Measurements from ENCODE around the gene GEMIN2. TPM values are rescaled to one million over a fixed set of nuclear protein-coding genes. Genes with fewer than 3 reads are reported as not detected.
"Not testable (repeated sequence)": the region's sequence is repeated elsewhere in the genome, so short reads cannot be mapped to it uniquely, and the experiment has no call there.

GEMIN2 gene
- total RNA-seq, 4 donors from 2014 or later = 12.0 to 26.1 (median 20.6) TPM

DNA sequence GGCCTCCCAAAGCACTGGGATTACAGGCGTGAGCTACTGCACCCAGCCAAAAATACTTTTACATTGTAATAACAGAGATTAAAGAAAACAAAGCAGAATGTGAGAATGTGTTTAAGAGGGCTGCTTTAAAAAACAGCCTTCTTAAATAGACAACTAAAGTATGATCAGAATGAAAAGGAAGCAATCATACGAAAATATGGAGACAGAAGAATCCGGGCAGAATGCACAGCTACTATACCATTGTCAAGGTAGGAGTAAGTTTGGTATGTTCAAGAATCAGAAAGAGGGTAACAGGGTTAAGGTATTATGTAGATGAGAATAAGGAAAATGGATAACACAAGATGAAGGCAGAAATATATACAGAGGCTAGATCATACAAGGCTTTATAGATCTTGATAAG lies 19.6 kb upstream of the GEMIN2 start:
- H3K27ac ChIP-seq = no peak overlapping the region
- peaks cover 5 to 63% (median 22%) of the 10 kb centered on the region in 3 donors for H3K36me3 ChIP-seq
- no peaks in the 10 kb centered on the region for H3K9me3 ChIP-seq
- H3K27me3 ChIP-seq = no peaks in the 10 kb centered on the region
- DNase-seq (ENCODE audit: low spot score in 2 of 2) = no peak
- TF ChIP-seq POLR2A (IDR thresholded peaks at IDR 0.05) (no peak), EP300 (IDR thresholded peaks at IDR 0.05) (no peak)
- TF ChIP-seq, protein P1, sequence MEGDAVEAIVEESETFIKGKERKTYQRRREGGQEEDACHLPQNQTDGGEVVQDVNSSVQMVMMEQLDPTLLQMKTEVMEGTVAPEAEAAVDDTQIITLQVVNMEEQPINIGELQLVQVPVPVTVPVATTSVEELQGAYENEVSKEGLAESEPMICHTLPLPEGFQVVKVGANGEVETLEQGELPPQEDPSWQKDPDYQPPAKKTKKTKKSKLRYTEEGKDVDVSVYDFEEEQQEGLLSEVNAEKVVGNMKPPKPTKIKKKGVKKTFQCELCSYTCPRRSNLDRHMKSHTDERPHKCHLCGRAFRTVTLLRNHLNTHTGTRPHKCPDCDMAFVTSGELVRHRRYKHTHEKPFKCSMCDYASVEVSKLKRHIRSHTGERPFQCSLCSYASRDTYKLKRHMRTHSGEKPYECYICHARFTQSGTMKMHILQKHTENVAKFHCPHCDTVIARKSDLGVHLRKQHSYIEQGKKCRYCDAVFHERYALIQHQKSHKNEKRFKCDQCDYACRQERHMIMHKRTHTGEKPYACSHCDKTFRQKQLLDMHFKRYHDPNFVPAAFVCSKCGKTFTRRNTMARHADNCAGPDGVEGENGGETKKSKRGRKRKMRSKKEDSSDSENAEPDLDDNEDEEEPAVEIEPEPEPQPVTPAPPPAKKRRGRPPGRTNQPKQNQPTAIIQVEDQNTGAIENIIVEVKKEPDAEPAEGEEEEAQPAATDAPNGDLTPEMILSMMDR (IDR thresholded peaks at IDR 0.05) = no peak
- H3K4me1 ChIP-seq = peaks cover 0 to 24% (median 11%) of the 10 kb centered on the region in 4 donors
- WGBS, 2 donors = 72 to 80% methylated on average over 3 of the region's 3 CpGs
- H3K4me3 ChIP-seq = no peak overlapping the region

DNA sequence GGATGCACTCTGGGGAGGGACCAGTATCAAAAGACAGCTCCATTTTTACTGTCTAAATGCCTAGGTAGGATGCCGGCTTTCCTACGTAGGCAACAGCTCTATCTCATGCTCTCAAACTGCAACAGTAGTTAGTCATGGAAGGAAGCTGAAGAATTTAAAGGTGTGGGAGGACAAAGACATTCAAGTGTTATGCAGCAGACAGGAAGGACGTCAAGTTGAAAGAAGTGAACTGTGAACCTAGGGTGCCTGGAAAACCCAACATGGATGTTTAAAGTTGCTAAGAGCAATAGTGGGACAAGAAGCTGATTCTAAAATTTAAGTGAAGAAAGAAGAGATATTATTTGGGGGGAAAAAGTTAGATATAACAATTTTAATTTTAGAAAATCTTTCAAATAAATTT lies 17.0 kb upstream of the GEMIN2 start:
- TF ChIP-seq EP300 (IDR thresholded peaks at IDR 0.05) = no peak
- TF ChIP-seq, protein P1 (IDR thresholded peaks at IDR 0.05) = no peak
- no peak for TF ChIP-seq POLR2A (IDR thresholded peaks at IDR 0.05)
- no peak for DNase-seq (ENCODE audit: low spot score in 2 of 2)
- Histone ChIP-seq H3K36me3 (peaks cover 2 to 36% (median 8%) of the 10 kb centered on the region in 3 donors), H3K9me3 (no peaks in the 10 kb centered on the region), H3K27me3 (no peaks in the 10 kb centered on the region), H3K4me1 (peaks cover 0 to 48% (median 17%) of the 10 kb centered on the region in 4 donors), H3K27ac (peak overlapping the region in 1 of 4 donors; percentile 20), H3K4me3 (no peak overlapping the region)
- WGBS, 2 donors = 36 to 39% methylated on average over 3 of the region's 3 CpGs

DNA sequence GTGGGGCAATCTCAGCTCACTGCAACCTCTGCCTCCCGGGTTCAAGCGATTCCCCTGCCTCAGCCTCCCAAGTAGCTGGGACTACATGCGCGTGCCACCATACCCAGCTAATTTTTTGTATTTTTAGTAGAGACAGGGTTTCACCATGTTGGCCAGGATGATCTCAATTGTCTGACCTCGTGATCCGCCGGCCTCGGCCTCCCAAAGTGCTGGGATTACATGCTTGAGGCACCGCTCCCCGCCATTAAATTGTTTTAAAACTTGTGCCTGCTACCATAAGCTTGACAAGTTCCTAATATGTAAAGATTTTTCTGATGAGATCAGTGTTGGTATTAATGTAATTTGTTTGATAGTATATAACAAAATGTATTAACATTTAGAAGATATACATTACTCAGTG lies 14.9 kb upstream of the GEMIN2 start:
- H3K27me3 ChIP-seq; H3K9me3 ChIP-seq; DNase-seq (ENCODE audit: low spot score in 2 of 2); H3K4me3 ChIP-seq; H3K27ac ChIP-seq: not testable (repeated sequence)
- 89 to 95% methylated on average over 10 of the region's 10 CpGs for WGBS, 2 donors
- Histone ChIP-seq H3K4me1 (peaks cover 0 to 57% (median 22%) of the 10 kb centered on the region in 4 donors), H3K36me3 (peaks cover 0 to 19% (median 2%) of the 10 kb centered on the region in 3 donors)

DNA sequence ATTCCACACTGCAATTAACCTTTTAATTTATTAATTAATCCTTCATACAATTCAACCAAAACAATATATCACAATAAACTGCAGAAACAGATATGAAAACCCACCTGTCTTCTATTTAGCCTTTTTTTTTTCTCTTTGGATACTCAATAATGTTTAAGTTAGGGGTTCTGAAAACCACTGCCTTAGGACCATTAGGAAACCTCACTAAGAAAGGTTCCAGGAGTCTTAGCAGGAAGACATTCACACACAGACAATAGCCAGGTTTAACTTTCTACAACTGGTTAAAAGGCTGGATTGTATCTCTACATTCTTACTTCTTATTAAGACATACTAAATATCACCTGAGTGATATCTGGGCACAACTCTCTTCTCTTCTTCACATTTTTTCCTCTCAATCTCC lies 14.4 kb upstream of the GEMIN2 start:
- TF ChIP-seq, protein P1 (IDR thresholded peaks at IDR 0.05) = no peak
- TF ChIP-seq POLR2A (IDR thresholded peaks at IDR 0.05) = no peak
- no peak for TF ChIP-seq EP300 (IDR thresholded peaks at IDR 0.05)
- Histone ChIP-seq H3K4me1 (peaks cover 0 to 63% (median 26%) of the 10 kb centered on the region in 4 donors), H3K36me3 (peaks cover 0 to 15% (median 2%) of the 10 kb centered on the region in 3 donors), H3K27me3 (no peaks in the 10 kb centered on the region), H3K27ac (no peak overlapping the region), H3K9me3 (no peaks in the 10 kb centered on the region), H3K4me3 (no peak overlapping the region)
- no peak for DNase-seq (ENCODE audit: low spot score in 2 of 2)

DNA sequence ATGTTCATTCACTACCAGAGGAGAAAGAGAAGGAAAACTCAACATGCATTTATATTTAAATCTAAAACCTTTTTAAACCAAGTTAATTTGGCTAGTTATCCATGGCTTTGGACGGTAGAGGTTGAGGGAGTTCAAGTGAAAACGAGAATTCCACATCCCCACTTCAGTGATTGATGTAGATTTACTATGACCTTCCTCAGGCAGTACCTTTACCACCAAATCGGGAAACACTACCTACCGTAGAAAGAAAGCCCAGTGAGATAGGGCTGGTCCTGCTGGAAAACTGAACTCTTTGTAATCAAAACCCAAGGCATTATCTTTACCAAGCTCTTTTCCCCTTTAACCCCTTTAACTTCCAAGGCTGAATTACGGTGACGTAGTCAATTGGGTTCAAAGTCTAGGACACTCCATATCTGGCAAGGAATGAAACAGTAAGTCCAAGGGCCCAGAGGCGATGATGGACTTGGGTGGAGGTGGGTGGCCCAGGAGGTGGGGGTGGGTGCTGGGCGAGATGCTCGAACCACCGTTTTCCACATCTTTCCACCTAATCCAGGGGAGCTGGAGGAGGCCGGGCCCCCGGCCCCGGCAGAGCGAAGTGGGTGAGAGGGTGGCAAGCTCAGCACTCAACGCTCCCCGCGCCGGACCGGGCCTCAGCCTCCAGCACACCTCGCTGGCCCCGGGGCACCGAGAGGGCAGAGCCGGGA lies 11.7 kb upstream of the GEMIN2 start:
- no peak for TF ChIP-seq POLR2A (IDR thresholded peaks at IDR 0.05)
- TF ChIP-seq EP300 (IDR thresholded peaks at IDR 0.05) = no peak
- TF ChIP-seq, protein P1 (IDR thresholded peaks at IDR 0.05) = no peak
- Histone ChIP-seq H3K27ac (peak overlapping the region; percentile 97 to 99 (median 98)), H3K27me3 (no peaks in the 10 kb centered on the region), H3K4me1 (peaks cover 0 to 56% (median 24%) of the 10 kb centered on the region in 4 donors), H3K4me3 (peak overlapping the region; percentile 77 to 99 (median 91)), H3K36me3 (no peaks in the 10 kb centered on the region), H3K9me3 (no peaks in the 10 kb centered on the region)
- DNase-seq (ENCODE audit: low spot score in 2 of 2) = no peak
- WGBS, 2 donors = 1% methylated on average over 14 to 23 of the region's 23 CpGs

All from tibial nerve (tissue), 4 donors.